ENCODE data around the gene ITCH.

- TF ChIP-seq CTCF (IDR thresholded peaks at IDR 0.05) (no peak), POLR2A (IDR thresholded peaks at IDR 0.05) (no peak), POLR2AphosphoS5 (IDR thresholded peaks at IDR 0.05) (no peak)
Measured at GRCh38 chr20:34403908-34404307, 40.8 kb downstream of the ITCH start.

Measured in prostate gland (tissue), 2 donors.